Fibroblast of villous mesenchyme (primary cell): ENCODE data around the gene PC. TPM values are rescaled to one million over a fixed set of nuclear protein-coding genes. Genes with fewer than 3 reads are reported as not detected.

Experiments used
- DNase-seq: peaks from one replicate; pipeline ENCODE4 v3.0.0-alpha.2; 2010; ENCODE audit warnings: low read depth
- H3K4me3 ChIP-seq: 2 replicates; pipeline ENCODE4 v1.5.1; 2011; ENCODE audit warnings: low read depth, mild to moderate bottlenecking, low read length
- total RNA-seq: library from RNA; depleted of rRNA; stranded (reverse); fragments of >200 nt; gene quantifications from 2 replicates; pipeline ENCODE4 v1.2.3, GENCODE V29; 2012
- TF ChIP-seq, protein P1 (sequence below): IDR thresholded peaks from 2 replicates; pipeline ENCODE4 v1.5.1; 2012; ENCODE audit warnings: low read depth, mild to moderate bottlenecking, low read length; ENCODE audit not compliant: insufficient read depth

PC gene
- total RNA-seq, 1 donor: 11.7 TPM

DNA sequence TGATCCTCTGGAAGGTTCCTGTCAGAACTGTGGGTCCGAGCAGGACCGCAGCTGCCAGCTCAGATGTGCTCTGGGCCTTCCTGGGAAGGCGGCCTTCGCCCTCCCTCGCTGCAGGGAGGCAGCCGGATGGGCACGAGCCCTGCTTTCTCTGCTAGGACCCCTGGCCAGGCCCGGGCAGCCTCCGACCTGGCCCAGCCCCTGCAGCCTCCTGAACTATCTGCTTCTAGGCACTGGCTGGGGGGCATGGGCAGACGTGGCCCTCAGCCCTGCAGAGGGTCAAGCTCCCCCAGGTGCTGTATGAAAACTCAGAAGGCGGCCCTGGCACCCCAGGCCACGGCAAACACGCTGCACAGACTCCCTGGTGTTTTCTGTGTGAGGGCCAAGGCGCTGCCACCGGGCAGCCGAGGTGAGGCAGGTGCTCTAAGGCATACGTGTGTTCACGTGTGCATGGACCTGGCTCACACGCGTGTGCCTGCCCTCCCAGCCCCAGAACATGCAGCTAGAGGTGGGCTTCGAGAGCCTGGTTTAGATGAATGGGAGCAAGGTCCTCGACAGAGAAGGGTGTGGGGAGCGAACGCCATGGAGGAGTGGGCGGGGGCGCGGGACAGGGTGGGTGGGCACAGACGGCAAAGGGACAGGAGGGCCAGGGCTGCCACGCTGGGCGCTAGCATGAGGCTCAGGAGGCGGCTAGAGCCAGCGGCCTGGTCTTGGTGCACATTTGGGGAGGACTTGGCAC lies 97.0 kb downstream of the PC start:
- H3K4me3 ChIP-seq: no peak overlapping the region
- TF ChIP-seq, protein P1, sequence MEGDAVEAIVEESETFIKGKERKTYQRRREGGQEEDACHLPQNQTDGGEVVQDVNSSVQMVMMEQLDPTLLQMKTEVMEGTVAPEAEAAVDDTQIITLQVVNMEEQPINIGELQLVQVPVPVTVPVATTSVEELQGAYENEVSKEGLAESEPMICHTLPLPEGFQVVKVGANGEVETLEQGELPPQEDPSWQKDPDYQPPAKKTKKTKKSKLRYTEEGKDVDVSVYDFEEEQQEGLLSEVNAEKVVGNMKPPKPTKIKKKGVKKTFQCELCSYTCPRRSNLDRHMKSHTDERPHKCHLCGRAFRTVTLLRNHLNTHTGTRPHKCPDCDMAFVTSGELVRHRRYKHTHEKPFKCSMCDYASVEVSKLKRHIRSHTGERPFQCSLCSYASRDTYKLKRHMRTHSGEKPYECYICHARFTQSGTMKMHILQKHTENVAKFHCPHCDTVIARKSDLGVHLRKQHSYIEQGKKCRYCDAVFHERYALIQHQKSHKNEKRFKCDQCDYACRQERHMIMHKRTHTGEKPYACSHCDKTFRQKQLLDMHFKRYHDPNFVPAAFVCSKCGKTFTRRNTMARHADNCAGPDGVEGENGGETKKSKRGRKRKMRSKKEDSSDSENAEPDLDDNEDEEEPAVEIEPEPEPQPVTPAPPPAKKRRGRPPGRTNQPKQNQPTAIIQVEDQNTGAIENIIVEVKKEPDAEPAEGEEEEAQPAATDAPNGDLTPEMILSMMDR: no peak
- DNase-seq: no peak

DNA sequence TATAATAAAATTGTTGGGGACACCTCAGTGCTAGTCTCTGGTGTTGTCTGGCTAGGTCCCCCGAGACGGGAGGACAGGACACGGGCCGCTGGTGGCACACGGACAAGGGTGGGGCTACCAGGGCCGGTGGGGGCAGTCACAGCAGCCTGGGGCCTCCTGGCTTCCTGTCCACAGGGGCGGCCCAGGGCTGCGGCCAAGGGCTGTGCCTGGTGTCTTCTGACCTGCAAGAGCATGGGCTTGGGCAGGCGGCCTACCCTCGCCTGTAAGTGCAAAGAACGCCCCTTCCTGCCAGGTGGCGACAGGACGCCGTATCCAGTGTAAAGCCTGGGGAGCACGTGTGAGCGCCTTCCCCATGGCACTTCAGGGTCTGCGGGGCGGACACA lies 97.7 kb downstream of the PC start:
- no peak for DNase-seq
- TF ChIP-seq, protein P1: no peak
- no peak overlapping the region for H3K4me3 ChIP-seq

DNA sequence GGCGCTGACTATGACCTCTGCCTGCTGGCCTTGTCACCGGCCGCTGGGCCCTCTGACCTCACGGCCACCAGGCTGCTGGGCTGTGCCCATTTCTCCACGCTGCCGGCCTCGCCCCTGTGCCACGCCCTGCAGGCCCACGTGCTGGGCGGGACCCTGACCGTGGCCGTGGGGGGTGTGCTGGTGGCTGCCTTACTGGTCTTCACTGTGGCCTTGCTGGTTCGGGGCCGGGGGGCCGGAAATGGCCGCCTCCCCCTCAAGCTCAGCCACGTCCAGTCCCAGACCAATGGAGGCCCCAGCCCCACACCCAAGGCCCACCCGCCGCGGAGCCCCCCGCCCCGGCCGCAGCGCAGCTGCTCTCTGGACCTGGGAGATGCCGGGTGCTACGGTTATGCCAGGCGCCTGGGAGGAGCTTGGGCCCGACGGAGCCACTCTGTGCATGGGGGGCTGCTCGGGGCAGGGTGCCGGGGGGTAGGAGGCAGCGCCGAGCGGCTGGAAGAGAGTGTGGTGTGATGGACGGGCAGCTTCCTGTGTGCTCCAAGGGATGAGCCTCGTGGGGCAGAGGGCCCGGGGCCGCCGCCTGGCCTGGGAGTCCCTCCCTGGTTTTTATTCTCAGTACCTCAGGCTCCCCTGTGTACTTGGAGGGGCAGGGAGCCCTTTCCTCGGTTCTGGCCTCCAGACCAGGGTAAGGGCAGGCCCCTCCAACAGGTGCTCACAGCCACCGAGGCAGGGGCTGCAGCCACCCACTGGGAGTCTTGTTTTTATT lies 98.3 kb downstream of the PC start:
- TF ChIP-seq, protein P1: no peak
- no peak overlapping the region for H3K4me3 ChIP-seq
- DNase-seq: no peak

DNA sequence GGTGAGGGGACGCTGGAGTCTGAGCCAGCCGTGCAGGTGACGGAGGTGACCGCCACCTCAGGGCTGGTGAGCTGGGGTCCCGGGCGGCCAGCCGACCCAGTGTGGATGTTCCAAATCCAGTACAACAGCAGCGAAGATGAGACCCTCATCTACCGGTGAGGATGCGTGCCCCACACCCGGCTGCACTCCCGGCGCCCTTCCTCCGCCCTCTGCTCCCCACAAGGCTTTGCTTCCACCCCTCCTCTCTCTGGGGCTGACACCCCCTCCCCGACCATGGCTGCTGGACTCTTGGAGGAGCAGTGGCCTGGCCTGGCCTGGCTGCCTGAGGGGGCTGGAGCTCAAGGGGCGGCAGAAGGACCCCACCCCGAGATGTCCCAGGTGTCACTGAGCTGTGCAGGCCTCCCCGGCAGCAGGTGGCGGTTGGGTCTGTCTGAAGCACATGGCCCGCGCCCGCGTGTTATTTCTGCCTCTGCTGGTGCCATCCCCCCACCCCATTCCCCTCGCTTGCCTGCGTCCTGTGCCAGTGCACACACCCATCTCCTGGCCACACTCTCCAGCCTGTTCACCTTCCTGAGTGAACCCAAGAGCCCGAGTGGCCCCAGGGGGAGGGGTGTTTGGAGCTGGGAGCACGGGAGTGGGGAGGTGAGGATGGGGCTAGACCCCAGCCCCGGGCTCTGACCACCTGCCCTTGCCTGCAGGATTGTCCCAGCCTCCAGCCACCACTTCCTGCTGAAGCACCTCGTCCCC lies 99.1 kb downstream of the PC start:
- TF ChIP-seq, protein P1: no peak
- H3K4me3 ChIP-seq: no peak overlapping the region
- no peak for DNase-seq

DNA sequence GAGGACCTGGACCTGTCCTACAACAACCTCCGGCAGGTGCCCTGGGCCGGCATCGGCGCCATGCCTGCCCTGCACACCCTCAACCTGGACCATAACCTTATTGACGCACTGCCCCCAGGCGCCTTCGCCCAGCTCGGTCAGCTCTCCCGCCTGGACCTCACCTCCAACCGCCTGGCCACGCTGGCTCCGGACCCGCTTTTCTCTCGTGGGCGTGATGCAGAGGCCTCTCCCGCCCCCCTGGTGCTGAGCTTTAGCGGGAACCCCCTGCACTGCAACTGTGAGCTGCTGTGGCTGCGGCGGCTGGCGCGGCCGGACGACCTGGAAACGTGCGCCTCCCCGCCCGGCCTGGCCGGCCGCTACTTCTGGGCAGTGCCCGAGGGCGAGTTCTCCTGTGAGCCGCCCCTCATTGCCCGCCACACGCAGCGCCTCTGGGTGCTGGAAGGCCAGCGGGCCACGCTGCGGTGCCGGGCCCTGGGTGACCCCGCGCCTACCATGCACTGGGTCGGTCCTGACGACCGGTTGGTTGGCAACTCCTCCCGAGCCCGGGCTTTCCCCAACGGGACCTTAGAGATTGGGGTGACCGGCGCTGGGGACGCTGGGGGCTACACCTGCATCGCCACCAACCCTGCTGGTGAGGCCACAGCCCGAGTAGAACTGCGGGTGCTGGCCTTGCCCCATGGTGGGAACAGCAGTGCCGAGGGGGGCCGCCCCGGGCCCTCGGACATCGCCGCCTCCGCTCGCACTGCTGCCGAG lies 99.8 kb downstream of the PC start:
- TF ChIP-seq, protein P1: no peak
- no peak for DNase-seq
- no peak overlapping the region for H3K4me3 ChIP-seq

DNA sequence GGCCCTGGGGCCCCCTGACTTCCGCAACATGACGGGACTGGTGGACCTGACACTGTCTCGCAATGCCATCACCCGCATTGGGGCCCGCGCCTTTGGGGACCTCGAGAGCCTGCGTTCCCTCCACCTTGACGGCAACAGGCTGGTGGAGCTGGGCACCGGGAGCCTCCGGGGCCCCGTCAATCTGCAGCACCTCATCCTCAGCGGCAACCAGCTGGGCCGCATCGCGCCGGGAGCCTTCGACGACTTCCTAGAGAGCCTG lies 100.3 kb downstream of the PC start:
- no peak overlapping the region for H3K4me3 ChIP-seq
- TF ChIP-seq, protein P1: no peak
- no peak for DNase-seq
